Endodermal cell (in vitro differentiated cells): ENCODE measurements around the gene THY1. TPM values are rescaled to one million over a fixed set of nuclear protein-coding genes. Genes with fewer than 3 reads are reported as not detected.
A peak's percentile ranks its signal among the peaks of the same experiment; 100 is the strongest.
"Not testable (repeated sequence)": the region's sequence is repeated elsewhere in the genome, so short reads cannot be mapped to it uniquely, and the experiment has no call there.

Source experiments
- DNase-seq: peaks from one replicate; pipeline ENCODE4 v3.0.0-alpha.2; 2017
- H3K27ac ChIP-seq: 2 replicates; pipeline ENCODE4 v1.5.1; 2013; ENCODE audit warnings: mild to moderate bottlenecking, low read depth, low read length, moderate library complexity
- H3K27me3 ChIP-seq: 2 replicates; pipeline ENCODE4 v1.6.1; 2013; ENCODE audit warnings: mild to moderate bottlenecking, low read length, moderate library complexity; ENCODE audit not compliant: insufficient read depth, control insufficient read depth, poor library complexity, severe bottlenecking
- H3K36me3 ChIP-seq: 2 replicates; pipeline ENCODE4 v1.7.0; 2013; ENCODE audit warnings: mild to moderate bottlenecking, low read length, moderate library complexity; ENCODE audit not compliant: control insufficient read depth, insufficient read depth
- H3K4me1 ChIP-seq: one replicate; pipeline ENCODE4 v1.7.0; 2013; ENCODE audit warnings: low read length; ENCODE audit not compliant: control insufficient read depth, insufficient read depth
- H3K4me3 ChIP-seq: 2 replicates; pipeline ENCODE4 v1.5.1; 2013; ENCODE audit warnings: mild to moderate bottlenecking, low read length, moderate library complexity
- H3K9ac ChIP-seq: 2 replicates; pipeline ENCODE4 v1.6.1; 2013; ENCODE audit warnings: mild to moderate bottlenecking, low read length, moderate library complexity; ENCODE audit not compliant: poor library complexity, severe bottlenecking; ENCODE audit errors: extremely low read depth
- H3K9me3 ChIP-seq: 2 replicates; pipeline ENCODE4 v1.6.1; 2013; ENCODE audit warnings: mild to moderate bottlenecking, low read length, moderate library complexity; ENCODE audit not compliant: control insufficient read depth
- H3K27ac Mint-ChIP-seq: 2 replicates; pipeline ENCODE4 v1.8.0; 2020; ENCODE audit warnings: mixed read lengths
- H3K27me3 Mint-ChIP-seq: 2 replicates; pipeline ENCODE4 v1.8.0; 2021; ENCODE audit warnings: mild to moderate bottlenecking, mixed read lengths; ENCODE audit not compliant: insufficient read depth
- H3K36me3 Mint-ChIP-seq: 2 replicates; pipeline ENCODE4 v1.8.0; 2020; ENCODE audit warnings: low read depth, mixed read lengths
- H3K4me1 Mint-ChIP-seq: 2 replicates; pipeline ENCODE4 v1.8.0; 2020; ENCODE audit warnings: mixed read lengths
- H3K4me3 Mint-ChIP-seq: 2 replicates; pipeline ENCODE4 v1.8.0; 2020; ENCODE audit warnings: mild to moderate bottlenecking, moderate library complexity, mixed read lengths
- H3K9me3 Mint-ChIP-seq: 2 replicates; pipeline ENCODE4 v1.8.0; 2020; ENCODE audit warnings: mild to moderate bottlenecking, mixed read lengths
- CTCF ChIP-seq: fragments of 200-600 bp; sonication (generic); conservative IDR thresholded peaks from 2 replicates; pipeline ENCODE4 v1.5.0; 2021; ENCODE audit warnings: antibody characterized with exemption, mild to moderate bottlenecking
- WGBS, 2 experiments: methylation state at CpG; one replicate each; pipeline versions ENCODE4 v1.1.5 to v1.1.7; 2013; ENCODE audit warnings: missing lambda C conversion rate in 2 of 2, mixed read lengths in 1 of 2; ENCODE audit not compliant: insufficient coverage in 1 of 2, insufficient read length in 1 of 2; 5-methylcytosine and 5-hydroxymethylcytosine counted together
- total RNA-seq, 2 donors: library from RNA; stranded (reverse); fragmentation: NEBNext Ultra II Directional in 1 of 2; extraction: Animal tissue kit (Norgen Biotek cat#: 25700) in 1 of 2; gene quantifications; 2 replicates in 1 of 2; 3 replicates in 1 of 2; pipeline ENCODE4 v1.2.1, GENCODE V29; 2021

Gene THY1
- total RNA-seq, 2 donors from 2014 or later: 19.3 to 36.1 TPM

- H3K27ac ChIP-seq: no peak overlapping the region
- Mint-ChIP-seq H3K4me3 (no peak overlapping the region), H3K9me3 (no peaks in the 10 kb centered on the region), H3K4me1 (no peaks in the 10 kb centered on the region), H3K27ac (peak overlapping the region; percentile 59), H3K36me3 (no peaks in the 10 kb centered on the region), H3K27me3 (peaks cover 7% of the 10 kb centered on the region)
- no peaks in the 10 kb centered on the region for H3K27me3 ChIP-seq
- no peaks in the 10 kb centered on the region for H3K9me3 ChIP-seq
- H3K4me3 ChIP-seq: no peak overlapping the region
- H3K9ac ChIP-seq: no peak overlapping the region
- DNase-seq: no peak
- TF ChIP-seq CTCF: no peak
- WGBS, 2 experiments: 92 to 94% methylated on average over 6 to 8 of the region's 8 CpGs
- no peaks in the 10 kb centered on the region for H3K36me3 ChIP-seq
- H3K4me1 ChIP-seq: no peaks in the 10 kb centered on the region
Observed at GRCh38 chr11:119459293-119459976, 36.5 kb upstream of the THY1 start.

GRCh38 chr11:119455708-119456107, 32.7 kb upstream of the THY1 start:
- H3K9ac ChIP-seq, H3K36me3 ChIP-seq, H3K9me3 ChIP-seq, DNase-seq, H3K27me3 Mint-ChIP-seq, H3K4me3 Mint-ChIP-seq, H3K27me3 ChIP-seq, H3K4me3 ChIP-seq, H3K4me1 Mint-ChIP-seq, H3K4me1 ChIP-seq, H3K36me3 Mint-ChIP-seq, H3K27ac ChIP-seq, H3K9me3 Mint-ChIP-seq, H3K27ac Mint-ChIP-seq: not testable (repeated sequence)
- 83% methylated on average over 6 of the region's 6 CpGs; no CpG with 5 or more reads in 1 of the 2 experiments for WGBS, 2 experiments
- peak; percentile 37 for TF ChIP-seq CTCF

DNA sequence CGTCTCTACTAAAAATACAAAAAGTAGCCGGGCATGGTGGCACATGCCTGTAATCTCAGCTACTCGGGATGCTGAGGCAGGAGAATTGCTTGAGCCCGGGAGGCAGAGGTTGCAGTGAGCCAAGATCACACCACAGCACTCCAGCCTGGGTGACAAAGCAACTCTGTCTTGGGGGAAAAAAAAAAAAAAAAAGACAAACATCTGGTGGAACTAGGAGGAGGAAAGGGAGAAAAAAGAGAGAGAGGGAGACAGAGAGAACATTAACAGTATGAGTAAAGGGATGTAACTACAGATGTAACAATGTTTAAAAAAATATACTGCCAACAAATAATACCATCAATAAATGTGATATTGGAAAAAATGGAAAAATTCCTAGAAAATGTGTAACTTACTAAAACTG, 32.3 kb upstream of the THY1 start:
- DNase-seq, H3K27ac ChIP-seq, H3K36me3 ChIP-seq, H3K9me3 ChIP-seq, H3K9ac ChIP-seq, H3K36me3 Mint-ChIP-seq, H3K27me3 ChIP-seq, H3K27me3 Mint-ChIP-seq, H3K4me1 Mint-ChIP-seq, H3K27ac Mint-ChIP-seq, H3K4me3 Mint-ChIP-seq, H3K4me1 ChIP-seq, H3K9me3 Mint-ChIP-seq, H3K4me3 ChIP-seq: not testable (repeated sequence)
- 92 to 95% methylated on average over 4 of the region's 4 CpGs for WGBS, 2 experiments

DNA sequence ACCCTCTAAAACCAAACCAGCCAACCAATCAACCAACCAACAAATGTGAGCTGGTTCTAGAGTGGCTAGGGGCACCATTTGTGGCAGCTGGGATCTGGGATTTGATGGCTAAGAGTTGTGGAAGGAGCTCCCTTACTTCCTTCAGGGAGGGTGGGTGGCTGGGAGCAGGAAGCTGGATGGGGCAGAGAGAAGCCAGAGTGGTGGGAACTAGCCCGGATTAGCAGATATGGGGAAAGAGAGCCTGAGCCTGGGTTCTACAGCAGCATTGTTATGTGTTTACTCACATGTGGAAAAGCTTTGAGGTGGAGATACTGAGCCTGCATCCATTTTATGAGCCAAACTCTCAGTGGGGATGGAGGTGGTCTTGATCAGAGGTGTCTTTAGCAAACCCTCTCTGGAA, 30.9 kb upstream of the THY1 start:
- no peaks in the 10 kb centered on the region for H3K4me1 ChIP-seq
- no peak overlapping the region for H3K27ac Mint-ChIP-seq
- DNase-seq: no peak
- no peaks in the 10 kb centered on the region for H3K9me3 ChIP-seq
- no peaks in the 10 kb centered on the region for H3K4me1 Mint-ChIP-seq
- no peak for TF ChIP-seq CTCF
- H3K9ac ChIP-seq: no peak overlapping the region
- no peaks in the 10 kb centered on the region for H3K36me3 Mint-ChIP-seq
- H3K27me3 ChIP-seq: no peaks in the 10 kb centered on the region
- H3K36me3 ChIP-seq: no peaks in the 10 kb centered on the region
- H3K4me3 Mint-ChIP-seq: no peak overlapping the region
- no peaks in the 10 kb centered on the region for H3K9me3 Mint-ChIP-seq
- WGBS, 2 experiments: 81% methylated on average over 1 of the region's 1 CpG; no CpG with 5 or more reads in 1 of the 2 experiments
- peaks cover 2% of the 10 kb centered on the region for H3K27me3 Mint-ChIP-seq
- H3K4me3 ChIP-seq: no peak overlapping the region
- no peak overlapping the region for H3K27ac ChIP-seq
